OCI-LY1 (cell line): Measurements from ENCODE around the gene PUM1.

Source experiments
- H2AFZ ChIP-seq: fragments of 200-600 bp; sonication (generic), shearing (Covaris generic); 2 replicates; pipeline ENCODE4 v1.6.0; 2014; ENCODE audit warnings: antibody characterized with exemption, mild to moderate bottlenecking, low read length
- H3F3A ChIP-seq: fragments of 200-600 bp; sonication (generic), shearing (Covaris generic); 2 replicates; pipeline ENCODE4 v1.6.0; 2014; ENCODE audit warnings: mild to moderate bottlenecking, antibody characterized with exemption, low read length, moderate library complexity; ENCODE audit not compliant: insufficient read depth
- H3K27ac ChIP-seq: fragments of 200-600 bp; sonication (generic); 2 replicates; pipeline ENCODE4 v1.5.1; 2014; ENCODE audit warnings: low read length, mixed run types, mild to moderate bottlenecking, low read depth; ENCODE audit not compliant: poor library complexity, severe bottlenecking
- H3K27me3 ChIP-seq: fragments of 200-600 bp; sonication (generic); 2 replicates; pipeline ENCODE4 v1.6.0; 2014; ENCODE audit warnings: antibody characterized with exemption, mild to moderate bottlenecking, low read length, moderate library complexity; ENCODE audit not compliant: insufficient read depth
- H3K36me3 ChIP-seq: fragments of 200-600 bp; sonication (generic); 2 replicates; pipeline ENCODE4 v1.6.1; 2014; ENCODE audit warnings: mild to moderate bottlenecking, antibody characterized with exemption, low read length, moderate library complexity, mixed read lengths; ENCODE audit not compliant: insufficient read depth
- H3K4me1 ChIP-seq: fragments of 200-600 bp; sonication (generic); 2 replicates; pipeline ENCODE4 v1.5.1; 2014; ENCODE audit warnings: mild to moderate bottlenecking, low read length, moderate library complexity; ENCODE audit not compliant: insufficient read depth, severe bottlenecking
- H3K4me2 ChIP-seq: fragments of 200-600 bp; sonication (generic), shearing (Covaris generic); 2 replicates; pipeline ENCODE4 v1.6.1; 2014; ENCODE audit warnings: low read length
- H3K4me3 ChIP-seq: fragments of 200-600 bp; sonication (generic); 2 replicates; pipeline ENCODE4 v1.5.1; 2014; ENCODE audit warnings: low read length, low read depth, mild to moderate bottlenecking, mixed read lengths; ENCODE audit not compliant: poor library complexity, severe bottlenecking
- H3K79me2 ChIP-seq: fragments of 200-600 bp; shearing (Covaris generic); 2 replicates; pipeline ENCODE4 v1.6.1; 2016; ENCODE audit warnings: mixed run types, low read length, mixed read lengths; ENCODE audit not compliant: insufficient read depth
- H3K9ac ChIP-seq: fragments of 200-600 bp; sonication (generic), shearing (Covaris generic); 2 replicates; pipeline ENCODE4 v1.6.1; 2014; ENCODE audit warnings: mild to moderate bottlenecking, low read length, mixed read lengths
- H3K9me2 ChIP-seq: fragments of 200-600 bp; sonication (generic), shearing (Covaris generic); 2 replicates; pipeline ENCODE4 v1.6.1; 2014; ENCODE audit warnings: low read depth, mild to moderate bottlenecking, low read length, mixed read lengths
- H3K9me3 ChIP-seq: fragments of 200-600 bp; shearing (Covaris generic); 2 replicates; pipeline ENCODE4 v1.6.1; 2014; ENCODE audit warnings: low read length, mixed read lengths
- H4K20me1 ChIP-seq: fragments of 200-600 bp; sonication (generic), shearing (Covaris generic); 2 replicates; pipeline ENCODE4 v1.6.0; 2016; ENCODE audit warnings: mild to moderate bottlenecking, low read length; ENCODE audit not compliant: insufficient read depth
- EZH2 ChIP-seq: fragments of 200-600 bp; sonication (generic), shearing (Covaris generic); IDR thresholded peaks from 2 replicates; pipeline ENCODE4 v1.8.0; 2017; ENCODE audit warnings: borderline replicate concordance, mixed run types, mild to moderate bottlenecking, antibody characterized with exemption, low read length, moderate library complexity, mixed read lengths
- TF ChIP-seq, protein P1 (sequence below): fragments of 200-600 bp; sonication (generic), shearing (Covaris generic); IDR thresholded peaks from 2 replicates; pipeline ENCODE4 v1.5.1; 2017; ENCODE audit warnings: mild to moderate bottlenecking, antibody characterized with exemption, low read length, moderate library complexity, mixed read lengths

Gene PUM1

GRCh38 chr1:31020007-31020790 lies 45.3 kb downstream of the PUM1 start:
- Histone ChIP-seq H3F3A (no peaks in the 10 kb centered on the region), H3K79me2 (peaks cover 96% of the 10 kb centered on the region), H4K20me1 (peaks cover 3% of the 10 kb centered on the region; the same call in 1 of the 2 replicates), H3K27ac (no peak overlapping the region), H3K9ac (no peak overlapping the region), H3K4me2 (no peak overlapping the region), H3K9me2 (no peaks in the 10 kb centered on the region), H3K36me3 (peaks cover 73% of the 10 kb centered on the region), H3K4me1 (peaks cover 16% of the 10 kb centered on the region), H3K9me3 (no peaks in the 10 kb centered on the region), H3K4me3 (no peak overlapping the region), H2AFZ (no peak overlapping the region), H3K27me3 (no peaks in the 10 kb centered on the region)
- TF ChIP-seq EZH2, result no peak
- TF ChIP-seq, protein P1, sequence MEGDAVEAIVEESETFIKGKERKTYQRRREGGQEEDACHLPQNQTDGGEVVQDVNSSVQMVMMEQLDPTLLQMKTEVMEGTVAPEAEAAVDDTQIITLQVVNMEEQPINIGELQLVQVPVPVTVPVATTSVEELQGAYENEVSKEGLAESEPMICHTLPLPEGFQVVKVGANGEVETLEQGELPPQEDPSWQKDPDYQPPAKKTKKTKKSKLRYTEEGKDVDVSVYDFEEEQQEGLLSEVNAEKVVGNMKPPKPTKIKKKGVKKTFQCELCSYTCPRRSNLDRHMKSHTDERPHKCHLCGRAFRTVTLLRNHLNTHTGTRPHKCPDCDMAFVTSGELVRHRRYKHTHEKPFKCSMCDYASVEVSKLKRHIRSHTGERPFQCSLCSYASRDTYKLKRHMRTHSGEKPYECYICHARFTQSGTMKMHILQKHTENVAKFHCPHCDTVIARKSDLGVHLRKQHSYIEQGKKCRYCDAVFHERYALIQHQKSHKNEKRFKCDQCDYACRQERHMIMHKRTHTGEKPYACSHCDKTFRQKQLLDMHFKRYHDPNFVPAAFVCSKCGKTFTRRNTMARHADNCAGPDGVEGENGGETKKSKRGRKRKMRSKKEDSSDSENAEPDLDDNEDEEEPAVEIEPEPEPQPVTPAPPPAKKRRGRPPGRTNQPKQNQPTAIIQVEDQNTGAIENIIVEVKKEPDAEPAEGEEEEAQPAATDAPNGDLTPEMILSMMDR, result no peak

- H2AFZ ChIP-seq, result no peak overlapping the region
- peaks cover 65% of the 10 kb centered on the region for H3K36me3 ChIP-seq
- no peak overlapping the region for H3K9ac ChIP-seq
- no peaks in the 10 kb centered on the region for H3F3A ChIP-seq
- no peak overlapping the region for H3K27ac ChIP-seq
- peaks cover 96% of the 10 kb centered on the region for H3K79me2 ChIP-seq
- H3K9me3 ChIP-seq, result no peaks in the 10 kb centered on the region
- no peaks in the 10 kb centered on the region for H3K9me2 ChIP-seq
- TF ChIP-seq, protein P1, result no peak
- TF ChIP-seq EZH2, result no peak
- no peak overlapping the region for H3K4me3 ChIP-seq
- no peaks in the 10 kb centered on the region for H3K27me3 ChIP-seq
- H3K4me2 ChIP-seq, result no peak overlapping the region
- H4K20me1 ChIP-seq, result peaks cover 3% of the 10 kb centered on the region; the same call in 1 of the 2 replicates
- H3K4me1 ChIP-seq, result peaks cover 23% of the 10 kb centered on the region
These were observed 46.1 kb downstream of the PUM1 start for GRCh38 chr1:31019401-31019800.

DNA sequence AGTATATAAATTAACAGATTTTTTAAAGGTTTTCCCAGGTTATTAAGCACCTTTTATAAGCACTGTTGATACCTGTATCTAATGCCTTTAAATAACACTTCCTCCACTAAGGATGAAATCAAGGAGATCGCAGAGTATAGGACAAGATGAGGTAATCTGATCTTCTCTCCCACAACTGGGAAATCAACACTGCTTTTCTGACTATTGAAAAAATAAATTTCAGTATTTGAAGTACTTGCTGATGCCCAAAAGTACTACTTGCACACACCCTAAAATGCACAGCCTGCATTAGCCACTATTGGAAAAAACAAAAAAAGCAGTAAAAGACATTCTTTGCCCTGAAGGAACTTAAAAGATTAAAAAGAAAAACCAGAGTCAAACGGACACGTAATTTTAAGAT lies 48.6 kb downstream of the PUM1 start:
- Histone ChIP-seq H3K27ac (no peak overlapping the region), H3K9ac (no peak overlapping the region), H2AFZ (no peak overlapping the region), H3K79me2 (peaks cover 97% of the 10 kb centered on the region), H3K36me3 (peaks cover 39% of the 10 kb centered on the region), H4K20me1 (peaks cover 3% of the 10 kb centered on the region; the same call in 1 of the 2 replicates), H3K4me3 (no peak overlapping the region), H3K27me3 (no peaks in the 10 kb centered on the region), H3K4me2 (no peak overlapping the region), H3K9me2 (no peaks in the 10 kb centered on the region), H3K9me3 (no peaks in the 10 kb centered on the region), H3F3A (no peaks in the 10 kb centered on the region), H3K4me1 (peaks cover 36% of the 10 kb centered on the region)
- TF ChIP-seq EZH2, result no peak
- TF ChIP-seq, protein P1, result no peak
